ENCODE data around the gene APOL4.

APOL4 gene

DNA sequence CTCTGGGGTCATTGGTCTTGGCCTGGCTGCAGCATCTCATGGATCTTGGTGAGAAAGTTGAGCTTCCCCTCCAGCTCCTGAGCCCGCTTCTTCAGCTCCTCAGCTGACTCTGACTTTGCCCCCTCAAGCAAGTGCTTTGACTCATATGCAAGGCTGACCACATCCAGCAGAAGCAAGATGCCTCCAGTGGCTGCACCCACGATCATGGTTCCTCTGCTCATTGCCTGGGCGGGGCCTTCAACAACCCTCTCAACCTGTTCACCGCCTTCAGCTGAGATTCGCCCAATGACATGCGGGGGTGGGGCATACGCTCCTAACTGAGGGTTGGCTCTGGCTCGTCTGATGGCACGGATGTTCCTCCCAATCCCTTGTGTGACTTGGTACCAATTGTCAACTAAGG is 25.8 kb upstream of the APOL4 start:
- peaks cover 9% of the 10 kb centered on the region for H3K36me3 ChIP-seq (ENCODE audit: control insufficient read depth, insufficient read depth, low read length)
- H3K4me3 ChIP-seq (replicated peaks; ENCODE audit: low read depth, low read length): no peak overlapping the region
- DNase-seq (ENCODE audit: extremely low read depth, insufficient read length): no peak
- TF ChIP-seq, protein P1, sequence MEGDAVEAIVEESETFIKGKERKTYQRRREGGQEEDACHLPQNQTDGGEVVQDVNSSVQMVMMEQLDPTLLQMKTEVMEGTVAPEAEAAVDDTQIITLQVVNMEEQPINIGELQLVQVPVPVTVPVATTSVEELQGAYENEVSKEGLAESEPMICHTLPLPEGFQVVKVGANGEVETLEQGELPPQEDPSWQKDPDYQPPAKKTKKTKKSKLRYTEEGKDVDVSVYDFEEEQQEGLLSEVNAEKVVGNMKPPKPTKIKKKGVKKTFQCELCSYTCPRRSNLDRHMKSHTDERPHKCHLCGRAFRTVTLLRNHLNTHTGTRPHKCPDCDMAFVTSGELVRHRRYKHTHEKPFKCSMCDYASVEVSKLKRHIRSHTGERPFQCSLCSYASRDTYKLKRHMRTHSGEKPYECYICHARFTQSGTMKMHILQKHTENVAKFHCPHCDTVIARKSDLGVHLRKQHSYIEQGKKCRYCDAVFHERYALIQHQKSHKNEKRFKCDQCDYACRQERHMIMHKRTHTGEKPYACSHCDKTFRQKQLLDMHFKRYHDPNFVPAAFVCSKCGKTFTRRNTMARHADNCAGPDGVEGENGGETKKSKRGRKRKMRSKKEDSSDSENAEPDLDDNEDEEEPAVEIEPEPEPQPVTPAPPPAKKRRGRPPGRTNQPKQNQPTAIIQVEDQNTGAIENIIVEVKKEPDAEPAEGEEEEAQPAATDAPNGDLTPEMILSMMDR (IDR thresholded peaks at IDR 0.05; ENCODE audit: insufficient read depth, low read length, poor library complexity, severe bottlenecking): no peak
- no peaks in the 10 kb centered on the region for H3K27me3 ChIP-seq (replicated peaks; ENCODE audit: control insufficient read depth, insufficient read depth, low read length)

DNA sequence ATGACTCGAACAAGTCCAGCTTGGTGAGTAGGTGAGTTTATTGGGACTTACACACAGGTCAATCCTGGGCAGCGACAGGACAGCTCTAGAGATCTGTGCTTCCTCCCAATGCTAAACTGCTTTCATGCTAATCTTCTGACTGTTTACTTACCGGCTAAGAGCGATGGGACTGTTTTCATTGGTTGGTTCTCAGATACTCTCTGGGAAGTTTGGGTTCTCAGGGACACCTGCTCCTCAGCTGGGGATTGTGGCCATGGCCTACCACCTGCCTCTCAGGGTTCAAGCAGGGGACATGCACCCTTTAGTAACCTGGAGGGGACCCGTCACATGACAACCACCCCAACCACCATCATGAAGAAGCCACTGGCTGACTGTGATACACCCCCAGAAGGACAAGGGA is 24.6 kb upstream of the APOL4 start:
- DNase-seq (ENCODE audit: extremely low read depth, insufficient read length): no peak
- TF ChIP-seq, protein P1 (IDR thresholded peaks at IDR 0.05; ENCODE audit: insufficient read depth, low read length, poor library complexity, severe bottlenecking): no peak
- H3K36me3 ChIP-seq (ENCODE audit: control insufficient read depth, insufficient read depth, low read length): peaks cover 5% of the 10 kb centered on the region

DNA sequence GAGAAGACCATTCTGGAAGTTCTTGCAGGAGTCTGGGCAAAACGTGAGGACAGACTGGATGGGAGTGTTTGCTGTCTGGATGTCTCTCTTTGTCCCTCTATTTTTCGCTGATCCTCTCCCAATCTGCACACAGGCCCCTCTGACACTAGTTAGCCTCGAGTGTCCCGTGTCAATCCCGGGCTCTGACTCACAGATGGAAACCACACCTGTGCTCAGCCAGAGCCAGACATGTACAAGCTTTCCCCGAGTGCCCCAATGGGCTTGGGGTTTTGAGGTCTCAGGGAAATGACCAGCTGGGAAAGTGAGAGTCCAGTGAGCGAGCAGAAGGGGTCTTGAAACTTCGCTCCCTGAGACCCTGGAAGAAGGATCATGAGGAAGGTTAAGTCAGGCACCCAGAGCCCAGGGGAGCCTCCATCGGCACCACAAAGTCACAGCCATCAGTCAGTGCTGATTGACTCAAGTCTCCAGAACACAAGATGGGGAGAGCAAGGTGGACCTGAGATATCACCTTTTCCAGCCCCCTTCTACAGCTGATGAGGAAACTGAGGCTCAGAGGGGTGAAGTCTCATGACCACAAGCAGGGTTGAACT is 23.8 kb upstream of the APOL4 start:
- DNase-seq (ENCODE audit: extremely low read depth, insufficient read length): no peak
- no peak overlapping the region for H3K4me3 ChIP-seq (replicated peaks; ENCODE audit: low read depth, low read length)
- TF ChIP-seq, protein P1 (IDR thresholded peaks at IDR 0.05; ENCODE audit: insufficient read depth, low read length, poor library complexity, severe bottlenecking): no peak
- H3K36me3 ChIP-seq (ENCODE audit: control insufficient read depth, insufficient read depth, low read length): peaks cover 5% of the 10 kb centered on the region
- no peaks in the 10 kb centered on the region for H3K27me3 ChIP-seq (replicated peaks; ENCODE audit: control insufficient read depth, insufficient read depth, low read length)

More for the DNA sequence above, 24.6 kb upstream of the APOL4 start:
- no peak overlapping the region for H3K4me3 ChIP-seq (replicated peaks; ENCODE audit: low read depth, low read length)
- H3K27me3 ChIP-seq (replicated peaks; ENCODE audit: control insufficient read depth, insufficient read depth, low read length): no peaks in the 10 kb centered on the region

DNA sequence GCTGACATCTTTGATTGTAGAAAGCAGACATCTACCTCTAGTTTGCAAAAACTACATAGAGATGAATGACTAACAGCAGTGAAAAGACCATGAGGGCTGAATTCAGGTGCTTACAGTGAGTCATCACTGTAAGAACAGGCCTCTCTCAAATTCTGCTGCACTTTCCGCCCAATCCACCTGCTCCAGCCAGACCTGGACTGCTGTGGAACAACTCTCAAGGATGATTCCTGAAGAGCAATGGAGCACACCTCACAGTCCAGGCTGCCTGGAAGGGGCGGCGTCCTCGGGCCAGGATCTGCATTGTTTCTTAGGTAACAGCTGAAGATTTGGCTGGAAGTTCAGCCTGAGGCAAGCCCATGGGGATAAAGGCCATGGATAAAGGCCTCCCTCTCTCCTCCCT is 22.6 kb upstream of the APOL4 start:
- H3K4me3 ChIP-seq (replicated peaks; ENCODE audit: low read depth, low read length): no peak overlapping the region
- no peaks in the 10 kb centered on the region for H3K27me3 ChIP-seq (replicated peaks; ENCODE audit: control insufficient read depth, insufficient read depth, low read length)
- peaks cover 4% of the 10 kb centered on the region for H3K36me3 ChIP-seq (ENCODE audit: control insufficient read depth, insufficient read depth, low read length)
- DNase-seq (ENCODE audit: extremely low read depth, insufficient read length): no peak
- TF ChIP-seq, protein P1 (IDR thresholded peaks at IDR 0.05; ENCODE audit: insufficient read depth, low read length, poor library complexity, severe bottlenecking): no peak

DNA sequence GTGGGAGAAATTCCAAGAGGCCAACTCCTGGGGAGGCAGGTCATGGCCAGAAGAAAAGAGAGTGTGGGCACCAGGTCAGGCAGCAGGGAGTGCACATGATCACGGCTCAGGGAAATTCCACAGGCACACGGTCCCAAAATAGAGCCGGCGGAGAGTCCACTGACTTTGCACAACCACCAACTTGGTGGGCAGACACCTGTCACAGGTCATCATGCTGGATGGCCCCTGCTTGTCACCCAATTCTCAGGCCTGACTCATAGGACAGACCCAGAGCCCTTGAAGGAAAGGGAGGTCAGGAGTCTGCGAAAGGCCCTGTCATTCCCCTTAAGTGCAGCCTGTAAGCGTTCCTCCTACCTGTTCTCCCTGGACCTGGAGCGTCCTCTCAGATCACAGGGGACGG is 21.9 kb upstream of the APOL4 start:
- no peak overlapping the region for H3K4me3 ChIP-seq (replicated peaks; ENCODE audit: low read depth, low read length)
- TF ChIP-seq, protein P1 (IDR thresholded peaks at IDR 0.05; ENCODE audit: insufficient read depth, low read length, poor library complexity, severe bottlenecking): no peak
- H3K36me3 ChIP-seq (ENCODE audit: control insufficient read depth, insufficient read depth, low read length): peaks cover 2% of the 10 kb centered on the region
- no peak for DNase-seq (ENCODE audit: extremely low read depth, insufficient read length)
- H3K27me3 ChIP-seq (replicated peaks; ENCODE audit: control insufficient read depth, insufficient read depth, low read length): no peaks in the 10 kb centered on the region

All from GM06990 (cell line).